Measurements from ENCODE around the gene RASAL2. TPM values are rescaled to one million over a fixed set of nuclear protein-coding genes. Genes with fewer than 3 reads are reported as not detected.
A peak's percentile ranks its signal among the peaks of the same experiment; 100 is the strongest.

Gene RASAL2
- total RNA-seq, 1 experiment from 2014 or later, result 22.2 TPM

- Mint-ChIP-seq H3K27me3 (ENCODE audit: low read depth) (no peaks in the 10 kb centered on the region; the same call in none of the 2 replicates), H3K27ac (peak overlapping the region in 1 of 3 experiments; percentile 77; a peak in 1 of 7 replicates)
- no CpG with 5 or more reads among the region's 13 CpGs for WGBS (ENCODE audit: extremely low coverage, insufficient read length, low lambda C conversion rate)
These were observed 438.5 kb downstream of the RASAL2 start for GRCh38 chr1:178532392-178532791.

More at GRCh38 chr1:178532392-178532791, 438.5 kb downstream of the RASAL2 start:
- Histone ChIP-seq H3K27me3 (ENCODE audit: insufficient read depth, low read length) (no peaks in the 10 kb centered on the region), H3K4me2 (ENCODE audit: insufficient read depth, insufficient read length, low read length) (no peak overlapping the region), H2AFZ (ENCODE audit: low read length) (peak overlapping the region; percentile 48), H3K4ac (ENCODE audit: low read depth, low read length) (no peak overlapping the region), H2BK12ac (ENCODE audit: insufficient read length, low read depth, low read length) (no peak overlapping the region), H2BK120ac (ENCODE audit: low read depth, low read length, poor library complexity, severe bottlenecking) (no peak overlapping the region), H2BK15ac (ENCODE audit: low read depth, low read length) (no peak overlapping the region), H3T11ph (ENCODE audit: low read length) (no peak overlapping the region), H2BK5ac (ENCODE audit: insufficient read length, low read length) (no peak overlapping the region), H3K9ac (ENCODE audit: extremely low read depth, insufficient read length, low read length) (no peak overlapping the region), H3K18ac (ENCODE audit: insufficient read length, low read depth, low read length) (no peak overlapping the region), H3K23ac (ENCODE audit: insufficient read length, low read depth, low read length) (no peak overlapping the region), H2AK5ac (ENCODE audit: insufficient read length, low read length) (no peak overlapping the region), H3K14ac (ENCODE audit: insufficient read depth, low read length) (no peak overlapping the region), H3K4me1 (ENCODE audit: insufficient read depth, low read length) (no peaks in the 10 kb centered on the region), H4K91ac (ENCODE audit: insufficient read length, low read depth, low read length) (no peak overlapping the region), H4K5ac (ENCODE audit: insufficient read length, low read depth, low read length) (no peak overlapping the region), H2BK20ac (ENCODE audit: low read depth, low read length, poor library complexity, severe bottlenecking) (no peak overlapping the region), H3K23me2 (ENCODE audit: insufficient read length, low read depth, low read length, poor library complexity, severe bottlenecking) (no peaks in the 10 kb centered on the region), H3K56ac (ENCODE audit: insufficient read length, low read depth, low read length) (no peak overlapping the region), H3K79me1 (ENCODE audit: insufficient read depth, low read depth, low read length, poor library complexity, severe bottlenecking) (no peaks in the 10 kb centered on the region), H3K79me2 (ENCODE audit: insufficient read depth, low read length) (no peaks in the 10 kb centered on the region), H3K27ac (ENCODE audit: insufficient read length, low read depth, low read length) (no peak overlapping the region), H4K8ac (replicated peaks; ENCODE audit: insufficient read length, low read depth, low read length) (no peak overlapping the region), H3K9me3 (ENCODE audit: control insufficient read depth, low read depth, low read length) (no peaks in the 10 kb centered on the region), H4K20me1 (ENCODE audit: control insufficient read depth, insufficient read depth, insufficient read length) (no peaks in the 10 kb centered on the region)
- peaks cover 0 to 5% of the 10 kb centered on the region in 2 experiments; a peak in 2 of 4 replicates for H3K4me1 Mint-ChIP-seq
- TF ChIP-seq, protein P1, sequence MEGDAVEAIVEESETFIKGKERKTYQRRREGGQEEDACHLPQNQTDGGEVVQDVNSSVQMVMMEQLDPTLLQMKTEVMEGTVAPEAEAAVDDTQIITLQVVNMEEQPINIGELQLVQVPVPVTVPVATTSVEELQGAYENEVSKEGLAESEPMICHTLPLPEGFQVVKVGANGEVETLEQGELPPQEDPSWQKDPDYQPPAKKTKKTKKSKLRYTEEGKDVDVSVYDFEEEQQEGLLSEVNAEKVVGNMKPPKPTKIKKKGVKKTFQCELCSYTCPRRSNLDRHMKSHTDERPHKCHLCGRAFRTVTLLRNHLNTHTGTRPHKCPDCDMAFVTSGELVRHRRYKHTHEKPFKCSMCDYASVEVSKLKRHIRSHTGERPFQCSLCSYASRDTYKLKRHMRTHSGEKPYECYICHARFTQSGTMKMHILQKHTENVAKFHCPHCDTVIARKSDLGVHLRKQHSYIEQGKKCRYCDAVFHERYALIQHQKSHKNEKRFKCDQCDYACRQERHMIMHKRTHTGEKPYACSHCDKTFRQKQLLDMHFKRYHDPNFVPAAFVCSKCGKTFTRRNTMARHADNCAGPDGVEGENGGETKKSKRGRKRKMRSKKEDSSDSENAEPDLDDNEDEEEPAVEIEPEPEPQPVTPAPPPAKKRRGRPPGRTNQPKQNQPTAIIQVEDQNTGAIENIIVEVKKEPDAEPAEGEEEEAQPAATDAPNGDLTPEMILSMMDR (conservative IDR thresholded peaks at IDR 0.05), result peak; percentile 93
- DNase-seq, result peak; percentile 84
- H3K9me3 Mint-ChIP-seq, result no peaks in the 10 kb centered on the region
- no peaks in the 10 kb centered on the region for H3K36me3 Mint-ChIP-seq (ENCODE audit: insufficient read depth in 1 of 3, low read depth in 3 of 3)
- H3K4me3 Mint-ChIP-seq, result no peak overlapping the region
